GM18951 (cell line): ENCODE measurements around the gene AKNA.

Experiments
- POLR2A ChIP-seq: IDR thresholded peaks from 4 replicates; pipeline ENCODE4 v1.6.1; 2011; ENCODE audit warnings: mild to moderate bottlenecking; ENCODE audit not compliant: insufficient read length, insufficient read depth; ENCODE audit errors: extremely low read depth
- in situ Hi-C: fragments of 300-500 bp; cut with MboI; formaldehyde crosslinking; loops from one replicate; pipeline ENCODE4 v1.12.0; 2022; ENCODE audit warnings: low sequenced_read_pairs, mixed read lengths, inconsistent platforms; ENCODE audit not compliant: unreplicated experiment

Gene AKNA

GRCh38 chr9:114427644-114428043, 39.9 kb upstream of the AKNA start:
- in situ Hi-C loops: no loop called here
- no peak for TF ChIP-seq POLR2A

GRCh38 chr9:114426046-114426948, 38.5 kb upstream of the AKNA start:
- no peak for TF ChIP-seq POLR2A
- in situ Hi-C loops: no loop called here

DNA sequence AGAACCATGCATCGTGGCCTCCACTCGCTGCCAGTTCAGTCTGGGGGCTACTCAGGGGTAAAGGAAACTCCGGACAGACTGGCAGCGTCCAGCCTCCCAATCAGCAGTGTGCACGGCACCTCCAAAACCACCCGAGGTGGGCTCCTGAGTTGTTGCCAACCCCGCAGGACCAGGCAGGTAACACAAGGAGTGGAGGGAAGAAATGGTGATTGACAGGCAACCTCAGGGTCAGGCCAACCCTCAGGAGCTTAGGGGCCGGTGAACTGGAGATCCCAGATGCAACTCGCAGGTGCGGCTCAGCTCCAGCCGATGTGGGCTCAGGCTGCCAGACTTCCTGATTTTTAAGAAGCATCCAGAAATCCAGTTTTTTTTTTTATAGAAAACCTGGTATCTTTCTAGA, 37.3 kb upstream of the AKNA start:
- TF ChIP-seq POLR2A: no peak
- in situ Hi-C loops: no loop called here

GRCh38 chr9:114424126-114424525, 36.3 kb upstream of the AKNA start:
- TF ChIP-seq POLR2A: no peak
- in situ Hi-C loops: no loop called here

DNA sequence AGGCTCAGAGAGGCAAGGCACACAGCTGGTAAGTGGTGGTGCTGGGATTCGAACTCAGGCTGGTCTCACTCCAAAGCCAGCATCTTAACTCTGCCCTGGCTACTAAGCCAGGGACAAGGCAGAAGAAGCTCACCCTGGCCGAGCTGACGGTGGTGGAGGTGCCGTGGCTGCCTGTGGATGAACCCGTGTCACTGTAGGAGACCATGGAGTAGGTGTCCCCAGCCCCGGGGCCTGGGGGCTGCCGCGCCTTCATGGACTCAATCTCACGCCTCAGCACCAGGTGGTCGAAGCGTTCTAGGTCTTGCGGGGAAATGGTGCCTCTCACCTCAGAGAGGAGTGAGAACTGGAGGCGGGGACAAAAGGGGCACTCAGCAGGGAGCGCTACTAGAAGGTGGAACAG, 35.4 kb upstream of the AKNA start:
- in situ Hi-C loops: no loop called here
- TF ChIP-seq POLR2A: no peak

- in situ Hi-C loops: no loop called here
- TF ChIP-seq POLR2A: no peak
These were observed 33.4 kb upstream of the AKNA start for GRCh38 chr9:114421147-114421546.

DNA sequence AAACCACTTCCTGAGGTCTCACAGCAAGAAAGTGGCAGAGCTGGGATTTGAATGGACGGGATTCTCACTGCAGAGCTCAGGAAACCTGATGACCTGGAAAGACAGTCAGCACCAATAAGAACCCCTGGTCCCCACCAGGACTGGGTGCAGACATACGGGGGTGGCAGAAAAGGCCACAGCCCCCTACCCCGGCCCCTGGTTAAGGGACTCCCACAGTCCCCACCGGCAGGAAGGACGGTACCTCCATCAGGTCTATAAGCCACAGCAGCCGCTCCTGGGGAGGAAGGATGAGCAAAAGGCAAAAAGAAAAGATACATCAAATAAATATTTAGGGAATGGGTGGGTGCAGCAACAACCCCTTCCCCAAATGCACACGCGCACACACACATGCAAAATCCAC, 32.0 kb upstream of the AKNA start:
- TF ChIP-seq POLR2A: no peak
- in situ Hi-C loops: loop anchor here (10.0 kb wide), 1 partner anchor 225 kb away; no protein-coding TSS in a partner anchor

GRCh38 chr9:114418053-114418452, 30.3 kb upstream of the AKNA start:
- no peak for TF ChIP-seq POLR2A
- in situ Hi-C loops: loop anchor here (10.0 kb wide), 1 partner anchor 227 kb away; no protein-coding TSS in a partner anchor

GRCh38 chr9:114417511-114417910, 29.7 kb upstream of the AKNA start:
- TF ChIP-seq POLR2A: no peak

GRCh38 chr9:114416906-114417305, 29.1 kb upstream of the AKNA start:
- in situ Hi-C loops: loop anchor here (10.0 kb wide), 1 partner anchor 228 kb away; no protein-coding TSS in a partner anchor
- no peak for TF ChIP-seq POLR2A

More at GRCh38 chr9:114417511-114417910, 29.7 kb upstream of the AKNA start:
- in situ Hi-C loops: loop anchor here (10.0 kb wide), 1 partner anchor 227 kb away; no protein-coding TSS in a partner anchor

DNA sequence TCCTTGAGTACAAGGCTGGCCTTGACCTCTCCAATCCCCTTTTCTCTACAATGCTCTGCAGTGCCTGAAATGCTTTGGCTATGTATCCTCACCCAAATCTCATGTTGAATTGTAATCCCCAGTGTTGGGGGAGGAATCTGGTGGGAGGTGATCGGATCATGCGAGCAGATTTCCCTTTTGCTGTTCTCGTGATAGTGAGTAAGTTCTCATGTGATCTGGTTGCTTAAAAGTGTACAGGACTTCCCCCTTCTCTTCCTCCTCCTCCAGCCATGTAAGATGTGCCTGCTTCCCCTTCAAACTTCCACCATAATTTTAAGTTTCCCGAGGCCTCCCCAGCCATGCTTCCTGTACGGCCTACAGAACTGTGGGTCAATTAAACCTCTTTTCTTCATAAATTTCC, 28.5 kb upstream of the AKNA start:
- no peak for TF ChIP-seq POLR2A
- in situ Hi-C loops: loop anchor here (10.0 kb wide), 1 partner anchor 229 kb away; no protein-coding TSS in a partner anchor

- TF ChIP-seq POLR2A: no peak
- in situ Hi-C loops: loop anchor here (10.0 kb wide), 1 partner anchor 230 kb away; no protein-coding TSS in a partner anchor
These were observed 26.6 kb upstream of the AKNA start for GRCh38 chr9:114414346-114414745.

DNA sequence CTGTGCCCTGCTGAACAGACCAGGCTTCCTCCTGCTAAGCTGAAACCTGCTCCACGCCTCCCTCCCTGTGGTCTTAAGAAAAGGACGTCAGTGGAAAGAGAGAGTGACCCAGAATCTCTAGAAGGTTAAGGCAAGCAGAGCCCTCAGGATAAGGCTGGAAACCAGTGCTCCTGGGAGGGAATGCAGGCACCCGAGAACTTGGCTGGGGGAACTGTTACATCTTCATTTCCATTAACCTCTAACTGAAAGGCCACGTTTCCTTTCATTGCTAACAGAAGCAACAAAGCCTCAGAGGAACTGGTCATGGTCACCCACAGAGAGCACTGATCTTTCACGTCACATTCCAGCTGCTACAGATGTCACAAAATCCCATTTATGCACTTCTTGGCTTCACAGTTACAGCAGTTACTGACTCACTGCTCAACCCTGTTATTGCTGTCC, 26.1 kb upstream of the AKNA start:
- in situ Hi-C loops: loop anchor here (10.0 kb wide), 1 partner anchor 231 kb away; no protein-coding TSS in a partner anchor
- TF ChIP-seq POLR2A: no peak

DNA sequence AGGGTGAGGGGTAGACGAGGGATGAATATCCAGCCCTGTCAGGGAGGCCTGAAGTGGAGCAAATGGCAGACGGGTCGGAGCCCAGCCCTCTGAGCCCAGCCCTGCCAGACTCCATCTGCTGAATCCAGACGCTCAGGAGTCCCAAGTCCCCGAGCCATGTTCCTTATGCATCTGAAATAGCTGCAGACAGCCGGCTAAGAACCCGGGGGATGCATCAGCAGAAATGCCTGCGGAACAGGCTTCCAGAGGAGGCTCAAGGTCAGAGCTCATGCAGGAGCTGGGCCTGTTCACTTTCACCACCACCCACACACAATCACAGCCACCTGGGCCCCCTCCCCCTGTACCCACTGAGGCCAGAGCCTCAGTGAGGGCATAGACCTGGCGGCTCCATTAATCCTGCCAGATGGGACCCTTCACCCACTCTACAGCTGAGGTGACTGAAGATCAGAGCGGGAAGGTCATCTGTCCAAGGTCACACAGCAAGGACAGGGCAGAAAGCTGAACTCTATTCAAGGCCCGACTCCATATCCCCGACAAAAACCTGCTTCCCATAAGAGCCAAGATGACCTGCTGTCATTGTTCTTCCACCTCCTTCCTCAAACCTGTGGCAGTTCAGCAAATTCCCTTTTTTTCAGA, 24.4 kb upstream of the AKNA start:
- in situ Hi-C loops: loop anchor here (10.0 kb wide), 1 partner anchor 233 kb away; no protein-coding TSS in a partner anchor

GRCh38 chr9:114411452-114411851, 23.7 kb upstream of the AKNA start:
- no peak for TF ChIP-seq POLR2A
- in situ Hi-C loops: loop anchor here (10.0 kb wide), 1 partner anchor 233 kb away; no protein-coding TSS in a partner anchor

More for the DNA sequence above, 24.4 kb upstream of the AKNA start:
- no peak for TF ChIP-seq POLR2A
